ENCODE results near the gene LEMD3. TPM values are rescaled to one million over a fixed set of nuclear protein-coding genes. Genes with fewer than 3 reads are reported as not detected.
A peak's percentile ranks its signal among the peaks of the same experiment; 100 is the strongest.

Gene LEMD3
- total and polyA plus RNA-seq, 2 donors (not counting 1 experiment from before 2014, with no cell fraction given), result 11.5 to 18.5 TPM

DNA sequence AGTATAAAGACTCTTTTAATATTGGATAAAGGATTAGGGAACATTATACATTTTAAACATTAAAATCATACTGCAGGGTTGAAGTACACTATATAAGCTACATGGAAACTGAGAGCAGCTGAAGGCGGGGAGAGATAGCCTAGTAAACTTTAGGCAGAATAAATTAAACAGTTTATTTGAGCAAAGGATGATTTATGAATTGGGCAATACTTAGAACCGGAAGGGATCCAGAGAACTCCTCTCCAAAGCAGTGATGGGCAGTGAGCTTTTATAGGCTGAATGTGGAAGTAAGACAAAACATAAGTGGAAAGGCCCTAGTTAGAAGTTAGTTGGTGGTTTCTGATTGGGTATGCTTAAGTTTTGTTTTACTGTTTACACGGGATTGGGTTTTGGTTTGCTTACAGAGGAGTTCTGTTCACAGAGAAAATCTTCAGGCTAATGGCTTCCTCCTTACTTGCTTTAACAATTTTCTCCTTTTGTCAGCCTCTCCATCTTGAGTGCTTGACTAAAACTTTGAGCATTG lies 18.9 kb downstream of the LEMD3 start:
- DNase-seq (ENCODE audit: low read depth in 2 of 2), result peak in 1 of 2 donors; percentile 6
- no peak overlapping the region for H3K9ac ChIP-seq (ENCODE audit: insufficient read depth, low read length)
- H4K20me1 ChIP-seq (ENCODE audit: control insufficient read depth, extremely low read depth, insufficient read depth, low read length), result no peaks in the 10 kb centered on the region
- H3K9me3 ChIP-seq (ENCODE audit: control insufficient read depth, insufficient read depth, low read depth, low read length), result no peaks in the 10 kb centered on the region
- peaks cover 5% of the 10 kb centered on the region for H3K79me2 ChIP-seq (ENCODE audit: control insufficient read depth, insufficient read depth, low read length)
- no peak overlapping the region for H3K4me2 ChIP-seq (ENCODE audit: extremely low read depth, insufficient read depth, low read length)
- H3K4me1 ChIP-seq (ENCODE audit: control insufficient read depth, extremely low read depth, insufficient read depth, low read length), result no peaks in the 10 kb centered on the region
- no peak overlapping the region for H3K27ac ChIP-seq (ENCODE audit: insufficient read depth, low read length)
- TF ChIP-seq, protein P1, sequence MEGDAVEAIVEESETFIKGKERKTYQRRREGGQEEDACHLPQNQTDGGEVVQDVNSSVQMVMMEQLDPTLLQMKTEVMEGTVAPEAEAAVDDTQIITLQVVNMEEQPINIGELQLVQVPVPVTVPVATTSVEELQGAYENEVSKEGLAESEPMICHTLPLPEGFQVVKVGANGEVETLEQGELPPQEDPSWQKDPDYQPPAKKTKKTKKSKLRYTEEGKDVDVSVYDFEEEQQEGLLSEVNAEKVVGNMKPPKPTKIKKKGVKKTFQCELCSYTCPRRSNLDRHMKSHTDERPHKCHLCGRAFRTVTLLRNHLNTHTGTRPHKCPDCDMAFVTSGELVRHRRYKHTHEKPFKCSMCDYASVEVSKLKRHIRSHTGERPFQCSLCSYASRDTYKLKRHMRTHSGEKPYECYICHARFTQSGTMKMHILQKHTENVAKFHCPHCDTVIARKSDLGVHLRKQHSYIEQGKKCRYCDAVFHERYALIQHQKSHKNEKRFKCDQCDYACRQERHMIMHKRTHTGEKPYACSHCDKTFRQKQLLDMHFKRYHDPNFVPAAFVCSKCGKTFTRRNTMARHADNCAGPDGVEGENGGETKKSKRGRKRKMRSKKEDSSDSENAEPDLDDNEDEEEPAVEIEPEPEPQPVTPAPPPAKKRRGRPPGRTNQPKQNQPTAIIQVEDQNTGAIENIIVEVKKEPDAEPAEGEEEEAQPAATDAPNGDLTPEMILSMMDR (conservative IDR thresholded peaks at IDR 0.05 in 1 of 2, IDR thresholded peaks at IDR 0.05 in 1 of 2; ENCODE audit: low read depth in 1 of 2, low read length in 2 of 2), result no peak
- no peak for TF ChIP-seq EZH2 (IDR thresholded peaks at IDR 0.05; ENCODE audit: low read length, missing control alignments)
- H3K36me3 ChIP-seq (ENCODE audit: control insufficient read depth, insufficient read depth, low read length), result no peaks in the 10 kb centered on the region
- no peak overlapping the region for H3K4me3 ChIP-seq (replicated peaks in 1 of 4; ENCODE audit: control extremely low read depth in 1 of 4, insufficient read depth in 1 of 4, low read depth in 3 of 4, low read length in 4 of 4)
- no peaks in the 10 kb centered on the region for H3K27me3 ChIP-seq (ENCODE audit: control insufficient read depth, insufficient read depth, low read length)
- no peak overlapping the region for H2AFZ ChIP-seq (ENCODE audit: low read length)

DNA sequence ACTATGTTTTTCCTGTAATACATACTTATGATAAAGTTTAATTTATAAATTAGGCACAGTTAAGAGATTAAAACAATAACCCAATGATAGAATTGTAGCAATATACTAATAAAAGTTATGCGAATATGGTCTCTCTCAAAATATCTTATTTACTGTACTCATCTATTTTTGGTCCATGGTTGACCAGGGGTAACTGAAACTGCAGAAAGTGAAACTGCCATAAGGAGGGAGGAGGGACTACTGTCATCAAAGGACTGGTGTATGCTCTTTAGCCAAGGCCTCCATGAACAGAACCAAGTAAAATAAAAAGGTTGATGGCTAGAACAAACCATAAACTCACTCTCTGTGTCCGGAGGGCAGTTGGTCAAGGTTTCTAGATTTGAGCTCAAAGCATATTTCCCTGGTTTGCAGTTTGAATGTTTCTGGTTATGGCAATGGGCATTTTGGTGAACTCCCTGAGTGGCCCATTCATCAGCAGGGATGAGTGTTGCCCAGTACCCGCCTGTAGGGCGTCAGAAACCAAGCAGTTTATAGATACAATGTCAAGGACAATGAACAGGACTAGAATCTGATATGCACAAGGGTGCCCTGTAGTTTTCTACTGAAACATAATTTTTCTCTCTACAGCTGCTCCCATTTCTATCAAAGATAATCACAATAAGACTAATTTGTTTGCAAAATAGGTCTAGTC lies 19.8 kb downstream of the LEMD3 start:
- H3K4me2 ChIP-seq (ENCODE audit: extremely low read depth, insufficient read depth, low read length), result no peak overlapping the region
- TF ChIP-seq, protein P1 (conservative IDR thresholded peaks at IDR 0.05 in 1 of 2, IDR thresholded peaks at IDR 0.05 in 1 of 2; ENCODE audit: low read depth in 1 of 2, low read length in 2 of 2), result no peak
- TF ChIP-seq EZH2 (IDR thresholded peaks at IDR 0.05; ENCODE audit: low read length, missing control alignments), result no peak
- H3K4me3 ChIP-seq (replicated peaks in 1 of 4; ENCODE audit: control extremely low read depth in 1 of 4, insufficient read depth in 1 of 4, low read depth in 3 of 4, low read length in 4 of 4), result no peak overlapping the region
- H3K36me3 ChIP-seq (ENCODE audit: control insufficient read depth, insufficient read depth, low read length), result no peaks in the 10 kb centered on the region
- no peaks in the 10 kb centered on the region for H3K9me3 ChIP-seq (ENCODE audit: control insufficient read depth, insufficient read depth, low read depth, low read length)
- no peak overlapping the region for H2AFZ ChIP-seq (ENCODE audit: low read length)
- no peak for DNase-seq (ENCODE audit: low read depth in 2 of 2)
- no peaks in the 10 kb centered on the region for H3K4me1 ChIP-seq (ENCODE audit: control insufficient read depth, extremely low read depth, insufficient read depth, low read length)
- no peak overlapping the region for H3K27ac ChIP-seq (ENCODE audit: insufficient read depth, low read length)
- H3K27me3 ChIP-seq (ENCODE audit: control insufficient read depth, insufficient read depth, low read length), result no peaks in the 10 kb centered on the region
- H4K20me1 ChIP-seq (ENCODE audit: control insufficient read depth, extremely low read depth, insufficient read depth, low read length), result no peaks in the 10 kb centered on the region
- no peak overlapping the region for H3K9ac ChIP-seq (ENCODE audit: insufficient read depth, low read length)
- H3K79me2 ChIP-seq (ENCODE audit: control insufficient read depth, insufficient read depth, low read length), result peaks cover 8% of the 10 kb centered on the region

DNA sequence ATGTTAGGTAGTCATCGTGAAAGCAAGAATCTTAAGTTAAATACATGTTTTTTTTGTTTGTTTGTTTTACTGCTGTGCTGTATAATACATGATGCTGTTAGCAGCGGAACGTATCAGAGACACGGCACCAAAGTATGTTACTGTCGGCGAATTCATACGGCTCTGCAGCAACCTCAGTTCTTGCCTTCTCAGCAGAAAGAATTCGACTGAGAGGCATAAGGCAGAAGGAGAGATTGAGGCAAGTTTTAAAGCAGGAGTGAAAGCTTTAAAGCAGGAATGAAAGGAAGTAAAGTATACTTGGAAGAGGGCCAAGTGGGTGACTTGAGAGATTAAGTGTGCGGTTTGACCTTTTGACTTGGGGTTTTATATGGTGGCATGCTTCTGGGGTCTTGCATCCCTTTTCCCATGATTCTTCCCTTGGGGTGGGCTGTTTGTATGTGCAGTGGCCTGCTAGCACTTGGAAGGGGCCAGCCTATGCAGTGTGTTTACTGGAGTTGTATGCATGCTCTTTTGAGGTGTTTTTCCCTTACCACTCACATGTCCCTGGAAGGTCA lies 23.7 kb downstream of the LEMD3 start:
- Histone ChIP-seq H3K9ac (ENCODE audit: insufficient read depth, low read length) (no peak overlapping the region), H3K36me3 (ENCODE audit: control insufficient read depth, insufficient read depth, low read length) (no peaks in the 10 kb centered on the region), H3K4me2 (ENCODE audit: extremely low read depth, insufficient read depth, low read length) (no peak overlapping the region), H3K79me2 (ENCODE audit: control insufficient read depth, insufficient read depth, low read length) (peaks cover 4% of the 10 kb centered on the region), H2AFZ (ENCODE audit: low read length) (no peak overlapping the region), H3K4me3 (replicated peaks in 1 of 4; ENCODE audit: control extremely low read depth in 1 of 4, insufficient read depth in 1 of 4, low read depth in 3 of 4, low read length in 4 of 4) (no peak overlapping the region), H3K9me3 (ENCODE audit: control insufficient read depth, insufficient read depth, low read depth, low read length) (no peaks in the 10 kb centered on the region), H4K20me1 (ENCODE audit: control insufficient read depth, extremely low read depth, insufficient read depth, low read length) (no peaks in the 10 kb centered on the region), H3K4me1 (ENCODE audit: control insufficient read depth, extremely low read depth, insufficient read depth, low read length) (no peaks in the 10 kb centered on the region), H3K27me3 (ENCODE audit: control insufficient read depth, insufficient read depth, low read length) (no peaks in the 10 kb centered on the region), H3K27ac (ENCODE audit: insufficient read depth, low read length) (no peak overlapping the region)
- TF ChIP-seq, protein P1 (conservative IDR thresholded peaks at IDR 0.05 in 1 of 2, IDR thresholded peaks at IDR 0.05 in 1 of 2; ENCODE audit: low read depth in 1 of 2, low read length in 2 of 2), result no peak
- no peak for TF ChIP-seq EZH2 (IDR thresholded peaks at IDR 0.05; ENCODE audit: low read length, missing control alignments)
- DNase-seq (ENCODE audit: low read depth in 2 of 2), result peak; percentile 9 to 14

Measured in fibroblast of lung (primary cell).